GM21825 (cell line): ENCODE results near the gene CILP2.

Source experiments
- ATAC-seq: cut with Tn5 transposase; IDR thresholded peaks from one replicate; pipeline ENCODE4 v1.9.1; 2021; ENCODE audit warnings: mild to moderate bottlenecking, moderate library complexity; ENCODE audit not compliant: unreplicated experiment

CILP2 gene

DNA sequence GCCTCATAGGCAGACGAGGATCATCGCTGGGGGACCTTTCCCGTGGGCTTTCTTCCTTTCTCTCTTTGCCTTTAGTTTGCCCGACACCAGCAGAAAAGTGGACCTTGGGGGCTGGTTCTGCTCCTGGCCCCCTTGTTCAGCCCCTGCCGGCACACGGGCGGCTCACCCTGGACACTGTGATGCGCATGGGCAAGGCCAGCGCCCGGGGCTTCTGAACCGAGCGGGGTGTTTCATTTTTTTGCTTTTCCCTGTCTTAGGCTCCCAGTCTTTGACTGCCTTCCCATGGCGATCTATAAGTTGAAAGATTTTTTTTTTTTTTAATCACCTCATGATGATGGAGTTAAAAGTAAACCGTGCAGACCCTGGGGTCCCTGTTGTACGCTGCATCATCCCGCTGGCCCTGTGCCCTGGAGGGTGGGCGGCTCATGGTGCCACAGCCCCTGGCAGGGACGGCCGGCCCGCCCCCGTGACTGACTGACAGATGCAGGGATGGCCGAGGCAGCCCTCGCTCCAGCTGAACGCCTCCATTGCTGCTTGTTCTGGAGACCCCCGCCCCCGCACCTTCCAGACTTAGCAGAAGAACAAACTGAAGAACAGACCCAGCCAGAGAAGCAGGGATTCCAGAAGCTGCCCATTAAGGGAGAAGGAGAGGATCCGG is 32.3 kb upstream of the CILP2 start:
- ATAC-seq: no peak

DNA sequence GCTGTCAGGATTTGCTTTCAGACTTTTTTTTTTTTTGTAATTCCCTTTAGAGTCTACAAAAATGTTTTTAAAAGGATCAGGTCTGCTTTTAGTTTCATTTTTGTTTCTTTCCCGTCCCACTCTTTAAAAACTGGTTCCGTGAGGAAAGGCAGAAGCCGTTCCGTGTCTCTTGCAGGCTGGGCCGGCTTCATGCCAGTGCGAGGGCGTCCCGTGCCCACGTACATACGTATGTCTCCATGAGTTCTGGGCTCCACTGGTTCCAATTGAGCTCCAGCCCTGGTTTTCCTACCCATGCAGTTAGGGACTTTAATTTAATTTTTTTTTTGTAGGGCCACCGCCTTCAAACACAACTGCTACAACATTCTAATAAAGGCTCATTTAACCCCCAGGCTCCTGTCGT is 31.5 kb upstream of the CILP2 start:
- ATAC-seq: no peak

DNA sequence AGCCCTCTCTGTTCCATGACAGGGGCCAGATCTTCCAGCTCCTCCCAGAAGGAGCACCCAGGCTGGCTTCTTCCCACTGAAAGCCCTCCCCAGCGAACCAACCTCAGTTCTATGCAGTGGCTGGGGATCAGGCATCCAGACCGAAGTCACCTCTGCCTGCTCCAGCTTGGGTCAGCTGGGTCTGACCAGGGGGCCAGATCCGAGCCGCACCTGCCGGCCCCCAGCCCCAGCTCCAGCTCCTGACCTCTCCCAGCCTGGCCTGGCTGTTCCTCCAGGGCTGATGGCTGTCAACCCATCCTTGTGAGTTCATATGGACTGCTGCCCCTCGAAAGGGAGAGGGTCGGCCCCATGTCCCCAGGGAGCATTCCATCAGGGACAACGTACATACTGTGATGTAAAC is 30.7 kb upstream of the CILP2 start:
- no peak for ATAC-seq

DNA sequence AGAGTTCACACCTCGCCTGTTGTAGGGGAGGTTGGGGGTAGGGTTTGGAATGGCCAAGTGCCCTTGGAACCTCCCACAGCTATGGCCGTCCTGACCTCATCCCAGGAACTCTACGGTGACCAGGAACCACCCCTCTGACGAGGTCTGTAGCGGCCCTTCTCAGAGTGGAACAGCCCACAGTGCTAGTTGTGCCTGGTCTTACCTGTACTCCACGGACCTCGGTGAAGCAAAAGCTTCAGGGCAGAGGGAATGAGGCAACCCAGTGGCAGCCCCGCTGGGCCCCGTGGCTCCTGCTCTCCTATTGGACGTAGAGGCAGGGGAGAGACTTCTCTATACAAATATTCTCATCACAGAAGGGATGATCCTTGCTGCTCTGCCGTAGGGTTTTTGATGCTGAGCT is 29.8 kb upstream of the CILP2 start:
- ATAC-seq: no peak

DNA sequence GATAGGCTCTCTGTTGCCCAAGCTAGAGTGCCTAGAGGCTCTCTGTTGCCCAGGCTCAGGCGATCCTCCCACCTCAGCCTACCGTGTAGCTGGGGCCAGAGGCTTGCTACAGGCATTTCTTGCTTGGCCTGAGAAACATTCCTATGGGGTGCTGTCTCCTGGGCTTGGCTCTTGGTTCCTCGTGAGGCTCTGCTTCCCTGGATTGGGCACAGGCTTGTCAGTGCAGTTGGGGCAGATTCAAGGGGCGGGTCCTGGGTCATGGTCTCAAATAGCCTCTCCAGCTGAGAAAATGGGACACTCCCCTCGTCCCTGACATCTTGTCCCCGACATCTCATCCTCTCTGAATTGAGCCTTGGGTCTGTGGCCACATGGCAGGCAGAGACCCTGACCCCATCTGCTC is 27.6 kb upstream of the CILP2 start:
- no peak for ATAC-seq

DNA sequence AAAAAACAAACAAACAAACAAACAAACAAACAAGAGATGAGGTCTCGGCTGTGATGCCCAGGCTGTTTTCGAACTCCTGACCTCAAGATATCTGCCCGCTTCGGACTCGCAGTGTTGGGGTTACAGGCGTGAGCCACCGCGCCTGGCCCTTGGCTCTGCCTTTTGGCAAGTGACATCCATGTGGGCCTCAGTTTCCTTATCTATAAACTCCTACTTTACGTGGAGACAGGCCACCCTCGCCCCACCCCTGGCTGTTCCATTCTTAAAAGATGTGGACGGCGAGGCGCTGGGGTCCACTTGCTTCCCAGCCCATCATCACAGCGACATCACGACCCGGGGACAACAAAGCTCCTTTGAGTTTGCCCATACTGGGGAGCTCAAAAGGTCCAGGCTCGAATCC is 24.4 kb upstream of the CILP2 start:
- ATAC-seq: no peak

DNA sequence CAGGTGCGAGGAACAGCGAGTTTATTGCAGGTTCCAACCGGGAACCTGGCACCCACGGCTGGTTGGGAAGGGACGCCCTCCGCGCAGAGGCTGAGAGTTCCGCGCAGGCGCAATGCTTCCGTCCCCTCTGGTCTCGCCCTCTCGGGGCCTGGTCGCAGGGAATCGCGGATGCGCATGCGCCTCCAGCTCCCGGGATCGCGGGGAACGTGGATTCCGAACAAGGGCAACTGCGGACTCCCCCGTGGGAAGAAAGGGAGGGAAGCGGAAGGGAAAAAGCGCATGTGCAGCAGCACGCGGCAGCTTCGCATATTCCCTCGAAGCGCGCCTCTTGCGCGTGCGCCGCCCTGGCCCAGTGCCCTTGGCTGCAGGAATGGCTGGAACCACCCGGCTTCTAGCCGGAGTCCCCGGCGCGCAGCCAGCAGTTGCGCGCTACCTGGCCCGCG is 23.8 kb upstream of the CILP2 start:
- no peak for ATAC-seq

DNA sequence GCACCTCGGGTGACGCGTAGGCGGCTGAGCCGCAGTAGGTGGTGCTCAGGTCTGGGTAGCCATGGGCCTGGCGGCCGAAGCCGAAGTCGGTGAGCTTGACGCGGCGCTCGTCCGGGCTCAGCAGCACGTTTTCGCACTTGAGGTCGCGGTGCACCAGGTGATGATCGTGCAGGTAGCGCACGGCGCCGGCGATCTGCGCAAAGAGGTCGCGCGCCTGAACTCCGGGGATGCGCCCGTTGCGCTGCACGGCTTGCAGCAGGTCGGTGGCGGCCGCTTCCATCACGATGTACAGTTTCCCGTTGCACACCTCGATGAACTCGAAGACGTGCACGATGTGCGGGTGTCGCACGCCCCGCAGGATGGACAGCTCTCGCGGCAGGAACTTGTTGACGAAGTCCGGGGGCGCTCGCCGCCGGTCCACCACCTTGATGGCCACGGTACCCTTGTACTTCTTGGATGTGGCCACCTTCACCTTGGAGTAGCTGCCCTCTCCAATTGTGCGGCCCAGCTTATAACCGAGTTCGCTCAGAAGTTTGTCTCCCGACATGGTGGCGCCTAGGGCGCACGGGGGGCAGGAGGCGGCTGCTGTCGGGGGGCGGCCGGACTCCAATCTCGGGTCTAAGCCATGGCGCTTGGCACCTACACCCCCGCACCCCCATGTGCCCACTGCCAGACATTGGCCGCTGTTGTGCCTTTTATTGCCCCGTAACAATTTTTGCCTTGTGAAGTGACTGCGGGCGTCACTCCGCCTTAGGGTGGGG is 23.0 kb upstream of the CILP2 start, which contains the start of gene TSSK6:
TSSK6 (minus strand) TSS at position 668 of the 761 bp plus-strand sequence; CDS start at position 547, 121 bp downstream.
- no peak for ATAC-seq

DNA sequence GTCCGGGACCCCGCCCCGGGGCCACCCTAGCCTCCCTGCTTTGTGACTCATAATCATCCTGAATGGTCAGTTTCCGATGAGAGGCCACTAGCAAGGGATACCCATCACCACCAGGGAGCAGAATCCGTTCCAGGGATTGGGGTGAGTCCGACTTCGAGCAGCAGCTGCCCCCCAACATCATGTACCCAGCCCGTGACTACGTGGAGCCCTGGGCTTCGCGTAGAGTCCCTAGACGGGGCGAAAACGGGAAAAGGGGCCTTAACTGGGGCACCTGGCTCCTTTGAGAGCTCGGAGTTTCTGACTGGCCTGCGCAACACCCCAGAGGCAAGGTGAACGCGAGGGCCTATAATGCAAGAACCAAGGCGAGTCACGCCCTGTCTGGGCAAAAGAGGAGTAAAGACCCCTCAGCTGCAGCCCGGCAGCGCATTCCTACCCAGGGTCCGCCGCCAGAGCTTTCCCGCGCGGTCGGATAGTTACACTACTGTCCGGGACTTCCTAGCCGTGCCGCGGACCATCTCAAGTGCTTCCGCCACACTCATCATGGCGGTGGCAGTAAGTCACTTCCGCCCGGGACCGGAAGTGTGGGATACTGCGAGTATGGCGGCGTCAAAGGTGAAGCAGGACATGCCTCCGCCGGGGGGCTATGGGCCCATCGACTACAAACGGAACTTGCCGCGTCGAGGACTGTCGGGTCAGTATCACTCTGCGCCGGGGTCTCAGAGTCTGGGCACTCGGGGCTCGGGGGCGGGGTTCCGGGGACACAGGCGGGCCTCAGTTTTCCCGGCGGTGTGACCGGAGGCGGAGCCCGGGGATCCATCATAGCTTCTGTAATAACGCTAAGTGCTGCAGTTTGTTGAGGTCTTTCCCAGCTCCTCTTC is 22.2 kb upstream of the CILP2 start, which contains the start of gene NDUFA13:
NDUFA13 (plus strand) TSS at position 584 of the 878 bp plus-strand sequence; CDS start at position 598, 14 bp downstream.
- peak; percentile 86 for ATAC-seq

DNA sequence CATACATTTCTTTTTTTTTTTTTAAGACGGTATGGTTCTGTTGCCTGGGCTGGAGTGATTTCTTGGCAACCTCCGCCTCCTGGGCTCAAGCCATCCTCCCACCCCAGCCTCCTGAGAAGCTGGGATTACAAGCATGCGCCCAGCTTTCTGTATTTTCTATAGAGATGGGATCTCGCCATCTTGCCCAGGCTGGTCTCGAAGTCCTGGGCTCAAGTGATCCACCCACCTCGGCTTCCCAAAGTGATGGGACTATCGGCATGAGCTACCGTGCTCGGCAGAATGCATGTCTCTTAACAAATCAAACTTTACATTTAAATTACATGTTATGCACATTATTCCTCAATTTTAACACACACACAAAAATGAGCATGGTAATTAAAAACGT is 20.8 kb upstream of the CILP2 start:
- ATAC-seq: no peak

DNA sequence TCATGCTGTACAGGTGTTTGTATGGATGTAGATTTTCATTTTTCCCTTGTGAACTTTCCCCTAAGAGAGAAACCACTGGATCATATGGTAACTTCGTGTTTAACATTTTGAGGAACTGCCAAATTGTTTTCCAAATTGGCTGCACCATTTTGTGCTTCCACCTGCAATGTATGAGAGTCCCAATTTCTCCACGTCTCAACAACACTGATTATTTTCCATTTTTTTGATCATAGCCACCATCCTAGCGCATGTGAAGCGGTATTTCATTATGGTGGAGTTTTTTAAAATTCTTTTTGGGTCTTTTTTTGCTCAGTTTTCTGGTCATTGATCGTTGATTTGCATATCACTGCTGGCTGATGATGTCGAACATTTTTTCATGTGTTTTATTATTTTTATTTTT is 17.1 kb upstream of the CILP2 start:
- ATAC-seq: no peak

DNA sequence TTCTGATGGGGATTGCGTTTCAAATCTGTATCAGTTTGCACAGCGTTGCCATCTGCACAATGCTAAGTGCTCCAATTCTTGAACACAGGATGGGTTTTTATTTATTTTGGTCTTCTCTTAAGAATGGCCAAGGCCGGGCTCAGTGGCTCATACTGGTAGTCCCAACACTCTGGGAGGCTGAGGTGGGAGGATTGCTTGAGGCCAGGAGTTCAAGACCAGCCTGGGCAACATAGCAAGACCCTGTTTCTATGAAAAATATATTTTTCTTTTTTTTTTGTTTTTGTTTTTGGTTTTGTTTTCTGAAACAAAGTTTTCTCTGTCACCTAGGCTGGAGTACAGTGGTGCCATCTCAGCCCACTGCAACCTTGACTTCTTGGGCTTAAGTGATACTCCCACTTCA is 14.9 kb upstream of the CILP2 start:
- no peak for ATAC-seq

DNA sequence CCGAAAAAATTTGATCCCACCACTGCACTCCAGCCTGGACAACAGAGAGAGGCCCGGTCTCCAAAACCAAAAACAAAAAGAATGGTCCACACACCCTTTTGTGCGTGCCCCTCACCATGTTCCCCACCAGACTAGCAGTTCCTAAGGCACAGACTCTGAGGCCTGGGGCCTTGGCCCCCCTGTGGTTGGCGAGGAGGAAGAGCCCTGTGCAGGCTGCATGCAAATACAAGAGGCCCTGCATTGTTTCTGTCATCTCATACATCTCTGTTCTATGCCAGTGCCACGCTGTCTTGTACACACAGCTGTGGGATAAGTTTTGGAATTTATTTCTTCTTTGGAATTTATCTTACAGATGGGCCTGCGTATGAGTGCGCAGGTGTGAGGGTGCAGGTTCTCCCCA is 14.0 kb upstream of the CILP2 start:
- no peak for ATAC-seq

DNA sequence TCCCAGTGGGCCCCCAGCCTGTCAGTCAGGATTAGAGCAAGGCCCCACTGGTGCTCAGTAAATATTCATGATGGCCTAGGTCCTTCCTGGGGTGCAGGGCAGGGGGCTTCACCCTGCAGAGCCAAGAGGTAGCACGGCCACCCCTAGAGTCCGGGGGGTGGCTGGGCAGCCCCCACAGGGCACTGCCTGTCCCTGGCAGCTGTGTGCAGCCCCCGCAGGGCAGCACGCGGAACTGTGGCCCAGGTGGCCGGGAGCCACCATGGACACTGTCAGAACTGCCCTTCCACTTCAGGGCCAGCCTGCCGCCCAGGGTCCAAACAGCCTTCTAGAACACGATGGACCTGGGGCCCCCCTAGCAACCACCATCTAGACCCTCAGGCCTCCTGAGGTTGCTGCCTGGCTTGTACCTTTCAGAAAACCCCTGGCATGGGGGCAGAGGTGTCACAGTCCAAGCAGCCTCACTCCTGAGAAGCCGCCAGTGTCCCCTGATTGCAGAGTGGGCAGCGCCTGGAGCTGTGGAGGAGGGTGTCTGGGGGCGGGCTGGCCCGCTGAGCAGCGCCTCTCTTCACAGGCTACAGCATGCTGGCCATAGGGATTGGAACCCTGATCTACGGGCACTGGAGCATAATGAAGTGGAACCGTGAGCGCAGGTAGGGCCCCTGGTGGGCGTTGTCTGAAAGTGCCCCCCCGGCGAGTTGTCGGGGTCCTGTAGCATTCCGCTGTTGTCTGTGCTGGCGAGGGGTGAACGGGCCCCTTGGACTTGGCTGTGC is 12.3 kb upstream of the CILP2 start:
- ATAC-seq: no peak

DNA sequence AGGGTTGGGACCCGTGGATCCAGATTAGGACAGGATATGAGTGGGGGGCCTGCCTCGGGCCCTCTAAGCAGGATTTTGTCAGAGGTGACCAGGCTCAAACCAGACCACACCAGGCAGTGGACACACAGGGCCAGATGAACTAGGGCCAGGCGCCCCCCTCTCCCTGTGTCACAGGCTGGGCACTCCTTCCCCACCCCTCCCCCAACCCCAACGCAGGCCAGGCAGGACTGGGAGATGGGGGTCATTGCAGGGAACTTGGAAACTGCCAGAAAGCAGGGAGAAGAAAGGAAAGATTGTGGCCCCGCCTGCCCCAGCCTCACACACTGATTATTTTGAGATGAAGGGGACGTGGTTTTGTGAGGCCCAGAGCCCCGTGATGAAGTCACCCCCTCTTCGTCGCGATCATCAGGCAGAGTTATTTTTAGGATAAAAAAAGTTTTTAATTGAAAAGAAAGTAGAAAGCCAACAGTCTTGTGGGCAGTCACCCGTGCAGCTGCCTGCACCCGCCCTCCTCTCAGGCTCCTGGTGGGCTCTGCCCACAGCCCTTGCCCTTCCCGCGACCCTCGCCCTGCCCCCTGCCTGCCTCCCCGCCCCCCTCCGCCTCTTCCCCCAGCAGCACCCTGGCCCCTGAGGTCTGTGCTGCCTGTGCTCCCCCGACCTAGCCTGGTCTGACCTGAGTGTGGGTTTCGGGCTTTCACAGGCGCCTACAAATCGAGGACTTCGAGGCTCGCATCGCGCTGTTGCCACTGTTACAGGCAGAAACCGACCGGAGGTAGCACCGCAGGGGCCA is 11.3 kb upstream of the CILP2 start:
- ATAC-seq: no peak

DNA sequence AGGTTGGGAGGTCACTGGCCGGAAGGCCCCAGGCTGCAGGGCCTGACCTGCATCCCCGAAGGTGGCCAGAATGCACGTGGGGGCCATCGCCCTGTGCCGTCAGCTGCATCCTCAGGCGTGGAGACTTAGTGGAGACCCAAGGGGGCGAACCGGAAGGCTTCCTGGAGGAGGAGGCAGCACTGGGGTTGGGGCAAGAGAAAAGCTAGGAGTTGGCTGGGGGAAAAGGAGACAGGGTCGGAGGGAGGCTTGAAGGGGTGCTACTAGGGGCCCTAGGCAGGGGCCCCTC is 10.8 kb upstream of the CILP2 start:
- ATAC-seq: no peak

DNA sequence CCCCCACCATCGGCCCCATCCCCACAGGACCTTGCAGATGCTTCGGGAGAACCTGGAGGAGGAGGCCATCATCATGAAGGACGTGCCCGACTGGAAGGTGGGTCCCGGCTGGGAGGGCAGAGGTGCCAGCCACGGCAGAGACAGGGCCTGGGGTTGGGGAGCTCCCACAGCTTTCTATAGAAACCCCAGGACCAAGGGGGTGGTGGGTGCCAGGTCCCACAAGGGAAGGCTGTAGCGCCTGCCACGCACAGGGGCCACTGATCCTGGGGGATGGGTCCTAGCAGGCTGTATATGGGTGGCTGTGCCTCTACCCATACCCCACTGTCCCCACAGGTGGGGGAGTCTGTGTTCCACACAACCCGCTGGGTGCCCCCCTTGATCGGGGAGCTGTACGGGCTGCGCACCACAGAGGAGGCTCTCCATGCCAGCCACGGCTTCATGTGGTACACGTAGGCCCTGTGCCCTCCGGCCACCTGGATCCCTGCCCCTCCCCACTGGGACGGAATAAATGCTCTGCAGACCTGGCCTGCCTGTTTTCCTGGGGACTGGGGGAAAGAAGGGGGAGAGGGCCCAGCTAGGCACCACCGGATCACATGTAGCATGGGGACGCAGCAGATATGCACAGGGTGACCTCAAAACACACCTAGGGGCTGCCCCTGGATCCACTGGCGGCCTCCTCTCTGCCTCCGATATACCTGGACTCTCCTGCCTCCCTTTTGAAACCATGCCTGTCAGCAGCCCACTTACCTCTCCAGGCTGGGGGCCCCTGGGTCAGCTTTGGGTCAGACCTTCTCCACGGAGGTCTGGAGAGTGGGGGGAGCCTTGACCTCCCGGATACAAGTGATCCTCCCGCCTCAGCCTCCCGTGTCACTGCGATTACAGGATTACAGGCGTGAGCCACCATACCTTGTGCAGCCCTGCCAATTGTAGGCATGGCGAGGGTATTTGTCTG is 10.1 kb upstream of the CILP2 start:
- ATAC-seq: no peak

DNA sequence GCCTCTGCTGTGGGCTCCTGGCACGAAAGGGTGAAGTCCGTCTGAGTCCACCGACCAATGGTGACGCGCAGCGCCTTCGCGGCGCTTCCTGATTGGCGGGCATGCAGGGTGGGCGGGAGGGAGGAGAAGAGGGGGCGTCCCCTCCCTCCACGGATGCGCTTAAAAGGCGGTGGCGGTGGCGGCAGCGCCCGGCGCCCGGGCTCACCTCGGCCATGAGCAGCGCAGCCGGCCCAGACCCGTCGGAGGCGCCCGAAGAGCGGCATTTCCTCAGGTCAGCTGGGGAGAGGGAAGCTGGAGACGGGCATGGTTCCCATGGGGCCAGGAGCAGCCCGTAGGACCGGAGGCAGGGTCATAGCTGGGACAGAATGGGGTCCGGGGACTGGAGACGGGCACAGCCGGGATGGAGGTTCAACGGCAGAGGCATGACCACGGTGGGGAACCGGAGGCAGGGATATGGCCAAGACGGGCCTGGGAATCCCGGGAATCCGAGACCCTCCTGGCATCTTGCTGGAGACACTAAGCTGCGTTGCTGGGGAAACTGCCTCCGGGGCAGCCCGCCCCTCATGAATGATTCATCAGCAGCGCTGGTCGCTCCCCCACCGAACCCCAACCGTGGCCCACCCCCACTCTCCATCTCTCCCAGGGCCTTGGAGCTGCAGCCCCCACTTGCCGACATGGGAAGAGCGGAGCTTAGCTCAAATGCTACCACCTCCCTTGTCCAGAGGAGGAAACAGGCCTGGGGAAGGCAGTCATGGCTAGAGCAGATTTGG is 9.2 kb upstream of the CILP2 start, which contains the start of gene YJEFN3:
YJEFN3 (plus strand) TSS at position 191 of the 770 bp plus-strand sequence; CDS start at position 213, 22 bp downstream.
- ATAC-seq: no peak
